Activated naive CD8-positive, alpha-beta T cell treated with anti-CD3 and anti-CD28 coated beads, Interleukin-2, amount 10 ng/mL, durations not matched to agents 7 days and 5 days (primary cell): ENCODE data around the gene CHRNB2. TPM values are rescaled to one million over a fixed set of nuclear protein-coding genes. Genes with fewer than 3 reads are reported as not detected.

Experiments
- ATAC-seq: fragments of 150-1000 bp; cut with Tn5 transposase; one replicate; pipeline ENCODE4 v1.10.0; 2021; ENCODE audit warnings: low read depth, moderate library complexity
- POLR2A ChIA-PET: fragments of 350-600 bp; sonication (Branson Sonifier 250); formaldehyde crosslinking; loops from one replicate; lab custom pipeline; 2021; ENCODE audit warnings: antibody characterized with exemption; lab: Charles Lee
- DNase-seq: peaks from one replicate; pipeline ENCODE4 v3.0.0; 2021
- H3K27ac Mint-ChIP-seq: one replicate; pipeline ENCODE4 v1.8.0; 2022; ENCODE audit warnings: mild to moderate bottlenecking, mixed read lengths
- H3K27me3 Mint-ChIP-seq: one replicate; pipeline ENCODE4 v1.8.0; 2022; ENCODE audit warnings: mild to moderate bottlenecking, moderate library complexity, mixed read lengths
- H3K36me3 Mint-ChIP-seq: one replicate; pipeline ENCODE4 v1.8.0; 2021; ENCODE audit warnings: mild to moderate bottlenecking, mixed read lengths
- H3K4me1 Mint-ChIP-seq: one replicate; pipeline ENCODE4 v1.8.0; 2021; ENCODE audit warnings: mixed read lengths
- H3K4me3 Mint-ChIP-seq: one replicate; pipeline ENCODE4 v1.8.0; 2022; ENCODE audit warnings: mild to moderate bottlenecking, moderate library complexity, mixed read lengths
- H3K9me3 Mint-ChIP-seq: one replicate; pipeline ENCODE4 v1.8.0; 2021; ENCODE audit warnings: mixed read lengths
- total RNA-seq, 2 experiments: library from RNA; stranded (reverse); gene quantifications; one replicate each; pipeline ENCODE4 v1.2.3, GENCODE V29; 2021

Gene CHRNB2
- total RNA-seq, 2 experiments from 2014 or later: not detected

GRCh38 chr1:154546264-154547063 lies 21.1 kb upstream of the CHRNB2 start:
- H3K27ac Mint-ChIP-seq: no peak overlapping the region
- ATAC-seq: peak; percentile 72
- H3K4me3 Mint-ChIP-seq: no peak overlapping the region

GRCh38 chr1:154547105-154547732 lies 20.4 kb upstream of the CHRNB2 start:
- Mint-ChIP-seq H3K36me3 (peaks cover 13% of the 10 kb centered on the region), H3K4me1 (peaks cover 11% of the 10 kb centered on the region), H3K9me3 (no peaks in the 10 kb centered on the region), H3K27ac (no peak overlapping the region), H3K4me3 (no peak overlapping the region), H3K27me3 (peaks cover 2% of the 10 kb centered on the region)
- DNase-seq (no peak), ATAC-seq (no peak)
- POLR2A ChIA-PET: interaction anchor here (1.0 to 1.6 kb wide), 2 partner anchors 8 to 68 kb away, joined by 3 to 4 read pairs; no protein-coding TSS in a partner anchor

More at GRCh38 chr1:154546264-154547063, 21.1 kb upstream of the CHRNB2 start:
- Mint-ChIP-seq H3K9me3 (no peaks in the 10 kb centered on the region), H3K4me1 (peaks cover 11% of the 10 kb centered on the region), H3K27me3 (peaks cover 2% of the 10 kb centered on the region), H3K36me3 (peaks cover 10% of the 10 kb centered on the region)
- DNase-seq: peak; percentile 61
- POLR2A ChIA-PET: interaction anchor here (1.0 to 1.6 kb wide), 2 partner anchors 9 to 67 kb away, joined by 3 to 4 read pairs; no protein-coding TSS in a partner anchor

- Mint-ChIP-seq H3K27me3 (no peaks in the 10 kb centered on the region), H3K9me3 (no peaks in the 10 kb centered on the region), H3K4me1 (peaks cover 11% of the 10 kb centered on the region), H3K27ac (no peak overlapping the region), H3K36me3 (peaks cover 19% of the 10 kb centered on the region), H3K4me3 (no peak overlapping the region)
- no peak for DNase-seq
- ATAC-seq: no peak
- POLR2A ChIA-PET: interaction anchor here (0.6 kb wide), 1 partner anchor 819 kb away, joined by 7 read pairs; no protein-coding TSS in a partner anchor
Observed at GRCh38 chr1:154548028-154548427, 19.6 kb upstream of the CHRNB2 start.

- peaks cover 11% of the 10 kb centered on the region for H3K4me1 Mint-ChIP-seq
- peaks cover 24% of the 10 kb centered on the region for H3K36me3 Mint-ChIP-seq
- ATAC-seq: no peak
- H3K27ac Mint-ChIP-seq: no peak overlapping the region
- no peaks in the 10 kb centered on the region for H3K9me3 Mint-ChIP-seq
- no peaks in the 10 kb centered on the region for H3K27me3 Mint-ChIP-seq
- no peak overlapping the region for H3K4me3 Mint-ChIP-seq
- POLR2A ChIA-PET: no interaction called here
- DNase-seq: no peak
Observed at GRCh38 chr1:154549202-154549770, 18.3 kb upstream of the CHRNB2 start.

- H3K9me3 Mint-ChIP-seq: no peaks in the 10 kb centered on the region
- POLR2A ChIA-PET: no interaction called here
- H3K36me3 Mint-ChIP-seq: peaks cover 24% of the 10 kb centered on the region
Observed at GRCh38 chr1:154550070-154550469, 17.5 kb upstream of the CHRNB2 start.

GRCh38 chr1:154550657-154551056 lies 16.9 kb upstream of the CHRNB2 start:
- ATAC-seq: no peak
- Mint-ChIP-seq H3K4me1 (peaks cover 17% of the 10 kb centered on the region), H3K4me3 (no peak overlapping the region), H3K27me3 (no peaks in the 10 kb centered on the region), H3K27ac (no peak overlapping the region), H3K36me3 (peaks cover 24% of the 10 kb centered on the region), H3K9me3 (no peaks in the 10 kb centered on the region)
- DNase-seq: no peak
- POLR2A ChIA-PET: no interaction called here

More at GRCh38 chr1:154550070-154550469, 17.5 kb upstream of the CHRNB2 start:
- Mint-ChIP-seq H3K27me3 (no peaks in the 10 kb centered on the region), H3K27ac (no peak overlapping the region), H3K4me3 (no peak overlapping the region), H3K4me1 (peaks cover 12% of the 10 kb centered on the region)
- ATAC-seq (no peak), DNase-seq (no peak)

GRCh38 chr1:154551474-154551873 lies 16.1 kb upstream of the CHRNB2 start:
- Mint-ChIP-seq H3K27ac (no peak overlapping the region), H3K36me3 (peaks cover 24% of the 10 kb centered on the region), H3K4me3 (no peak overlapping the region), H3K4me1 (peaks cover 25% of the 10 kb centered on the region), H3K27me3 (no peaks in the 10 kb centered on the region), H3K9me3 (no peaks in the 10 kb centered on the region)
- ATAC-seq: no peak
- no peak for DNase-seq
- POLR2A ChIA-PET: no interaction called here

GRCh38 chr1:154552036-154552435 lies 15.5 kb upstream of the CHRNB2 start:
- DNase-seq (no peak), ATAC-seq (no peak)
- Mint-ChIP-seq H3K9me3 (no peaks in the 10 kb centered on the region), H3K27me3 (no peaks in the 10 kb centered on the region), H3K36me3 (peaks cover 24% of the 10 kb centered on the region), H3K4me1 (peaks cover 31% of the 10 kb centered on the region), H3K27ac (no peak overlapping the region), H3K4me3 (no peak overlapping the region)
- POLR2A ChIA-PET: no interaction called here

GRCh38 chr1:154553056-154554030 lies 14.2 kb upstream of the CHRNB2 start:
- H3K4me1 Mint-ChIP-seq: peaks cover 39% of the 10 kb centered on the region
- H3K9me3 Mint-ChIP-seq: no peaks in the 10 kb centered on the region
- H3K4me3 Mint-ChIP-seq: no peak overlapping the region
- POLR2A ChIA-PET: no interaction called here
- H3K36me3 Mint-ChIP-seq: peaks cover 30% of the 10 kb centered on the region
- ATAC-seq (no peak), DNase-seq (no peak)
- no peak overlapping the region for H3K27ac Mint-ChIP-seq
- no peaks in the 10 kb centered on the region for H3K27me3 Mint-ChIP-seq

GRCh38 chr1:154556422-154556821 lies 11.2 kb upstream of the CHRNB2 start:
- H3K36me3 Mint-ChIP-seq: peaks cover 21% of the 10 kb centered on the region
- no peaks in the 10 kb centered on the region for H3K9me3 Mint-ChIP-seq
- H3K4me3 Mint-ChIP-seq: peak overlapping the region; percentile 91
- no peaks in the 10 kb centered on the region for H3K27me3 Mint-ChIP-seq
- ATAC-seq (no peak), DNase-seq (no peak)
- peak overlapping the region; percentile 54 for H3K27ac Mint-ChIP-seq
- H3K4me1 Mint-ChIP-seq: peaks cover 36% of the 10 kb centered on the region
- POLR2A ChIA-PET: interaction anchor here (0.9 kb wide), 1 partner anchor 76 kb away, joined by 3 read pairs; no protein-coding TSS in a partner anchor

- POLR2A ChIA-PET: interaction anchor here (1.0 to 1.7 kb wide), 4 partner anchors 51 to 426 kb away, joined by 3 to 4 read pairs (median 3); partner anchors contain the start of genes ADAR, FLAD1 and PMVK
- H3K4me1 Mint-ChIP-seq: peaks cover 36% of the 10 kb centered on the region
- ATAC-seq (no peak), DNase-seq (no peak)
- H3K36me3 Mint-ChIP-seq: peaks cover 15% of the 10 kb centered on the region
- H3K27me3 Mint-ChIP-seq: no peaks in the 10 kb centered on the region
- H3K9me3 Mint-ChIP-seq: no peaks in the 10 kb centered on the region
- H3K4me3 Mint-ChIP-seq: peak overlapping the region; percentile 91
- H3K27ac Mint-ChIP-seq: peak overlapping the region; percentile 91
Observed at GRCh38 chr1:154557248-154557938, 10.2 kb upstream of the CHRNB2 start.
